GM18505 (cell line): ENCODE results near the gene KCTD3.

Experiments used
- ATAC-seq: cut with Tn5 transposase; IDR thresholded peaks from one replicate; pipeline ENCODE4 v1.9.1; 2021; ENCODE audit not compliant: unreplicated experiment
- POLR2A ChIP-seq: IDR thresholded peaks from 4 replicates; pipeline ENCODE4 v1.6.1; 2011; ENCODE audit warnings: borderline replicate concordance; ENCODE audit not compliant: insufficient read depth, insufficient read length; ENCODE audit errors: extremely low read depth

Gene KCTD3

GRCh38 chr1:215645861-215646260 is 78.8 kb downstream of the KCTD3 start:
- no peak for ATAC-seq
- no peak for TF ChIP-seq POLR2A

GRCh38 chr1:215647738-215648137 is 80.6 kb downstream of the KCTD3 start:
- ATAC-seq = no peak
- no peak for TF ChIP-seq POLR2A

GRCh38 chr1:215648957-215649356 is 81.9 kb downstream of the KCTD3 start:
- no peak for TF ChIP-seq POLR2A
- no peak for ATAC-seq

GRCh38 chr1:215650446-215651149 is 83.5 kb downstream of the KCTD3 start:
- TF ChIP-seq POLR2A = no peak

GRCh38 chr1:215651867-215652266 is 84.8 kb downstream of the KCTD3 start:
- TF ChIP-seq POLR2A = no peak
- ATAC-seq = no peak

More at GRCh38 chr1:215650446-215651149, 83.5 kb downstream of the KCTD3 start:
- ATAC-seq = no peak

GRCh38 chr1:215652371-215652770 is 85.3 kb downstream of the KCTD3 start:
- no peak for ATAC-seq
- TF ChIP-seq POLR2A = no peak

- ATAC-seq = no peak
- TF ChIP-seq POLR2A = no peak
These were observed 89.9 kb downstream of the KCTD3 start for GRCh38 chr1:215657047-215657446.

- TF ChIP-seq POLR2A = no peak
These were observed 93.2 kb downstream of the KCTD3 start for GRCh38 chr1:215660259-215660658.

GRCh38 chr1:215661033-215661432 is 93.9 kb downstream of the KCTD3 start:
- no peak for ATAC-seq
- TF ChIP-seq POLR2A = no peak

More at GRCh38 chr1:215660259-215660658, 93.2 kb downstream of the KCTD3 start:
- ATAC-seq = no peak

- TF ChIP-seq POLR2A = no peak
- ATAC-seq = no peak
These were observed 98.1 kb downstream of the KCTD3 start for GRCh38 chr1:215665215-215665614.

- ATAC-seq = no peak
These were observed 100.7 kb downstream of the KCTD3 start for GRCh38 chr1:215667761-215668160.

GRCh38 chr1:215669806-215670491 is 102.8 kb downstream of the KCTD3 start:
- no peak for TF ChIP-seq POLR2A
- no peak for ATAC-seq

More at GRCh38 chr1:215667761-215668160, 100.7 kb downstream of the KCTD3 start:
- no peak for TF ChIP-seq POLR2A
